ENCODE data around the gene PITPNC1.

- TF ChIP-seq EZH2 (IDR thresholded peaks at IDR 0.05; ENCODE audit: insufficient read depth, poor library complexity, severe bottlenecking) = no peak
- no peak for TF ChIP-seq EZH2phosphoT487 (IDR thresholded peaks at IDR 0.05; ENCODE audit: insufficient read depth, low read depth)
Measured at GRCh38 chr17:67441052-67441895, 64.2 kb downstream of the PITPNC1 start.

Measured in GM23248 (cell line).